HG02798 (cell line): ENCODE data around the gene TBX5.
"Not testable (repeated sequence)": the region's sequence is repeated elsewhere in the genome, so short reads cannot be mapped to it uniquely, and the experiment has no call there.

Experiments
- ATAC-seq: cut with Tn5 transposase; IDR thresholded peaks from one replicate; pipeline ENCODE4 v1.9.1; 2021; ENCODE audit warnings: mild to moderate bottlenecking; ENCODE audit not compliant: unreplicated experiment, poor library complexity

TBX5 gene

DNA sequence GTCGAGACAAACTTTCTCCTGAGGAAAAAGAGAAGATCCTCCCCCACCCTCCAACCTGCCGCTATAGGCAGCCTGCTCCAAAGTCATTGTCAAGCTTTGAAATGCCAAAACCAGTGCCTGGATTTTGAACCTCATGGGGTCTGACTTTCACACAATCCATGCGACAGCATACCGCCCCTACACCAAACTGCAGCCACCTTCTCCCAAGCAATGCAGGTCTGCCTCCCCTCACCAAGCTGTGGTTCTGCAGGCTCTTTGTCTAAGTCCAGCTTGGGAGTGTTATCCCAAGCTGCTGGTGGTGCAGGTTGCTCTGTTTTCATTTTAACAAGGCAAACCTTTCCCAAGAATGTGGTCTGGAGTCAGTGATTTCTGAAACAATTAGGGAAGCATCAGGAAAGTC lies 12.4 kb downstream of the TBX5 start:
- no peak for ATAC-seq

DNA sequence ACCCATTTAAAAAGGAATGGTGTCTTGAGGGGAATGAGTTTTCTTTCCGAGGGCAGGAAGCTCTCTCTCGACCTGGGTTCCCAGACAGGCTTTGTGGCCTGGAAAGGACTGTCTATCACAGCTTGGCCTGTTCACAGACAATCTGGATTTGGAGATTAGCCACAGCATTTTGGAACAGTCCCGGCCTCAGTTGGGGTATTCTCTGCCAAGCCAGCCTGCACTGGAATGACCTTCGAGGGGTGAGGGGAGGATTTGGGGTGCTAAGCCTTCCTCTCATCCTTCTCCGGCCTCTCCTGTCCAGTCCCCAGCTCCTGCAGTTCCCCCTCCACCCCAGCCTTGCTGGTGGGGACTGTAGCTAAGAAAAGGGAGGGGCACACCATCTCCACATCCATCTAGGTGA lies 13.0 kb downstream of the TBX5 start:
- no peak for ATAC-seq

DNA sequence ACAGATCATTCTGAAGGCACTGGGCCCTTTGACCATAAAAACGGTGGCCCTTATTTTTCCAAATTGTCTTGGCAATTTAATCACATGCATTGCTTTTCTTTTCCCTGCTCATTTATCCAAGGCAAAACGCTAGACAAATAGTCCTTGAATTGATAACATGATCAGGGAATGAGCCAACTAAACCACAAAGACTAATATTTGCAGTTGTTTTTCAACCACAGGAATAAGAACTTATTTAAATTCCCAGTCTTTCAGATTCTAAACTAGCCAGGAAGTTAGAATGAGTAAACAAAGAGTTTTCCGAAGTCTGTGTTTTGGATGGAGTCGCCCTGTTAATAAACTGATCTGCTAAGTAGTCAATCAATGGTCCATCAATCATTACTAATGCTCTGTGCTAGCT lies 14.9 kb downstream of the TBX5 start:
- ATAC-seq, result no peak

DNA sequence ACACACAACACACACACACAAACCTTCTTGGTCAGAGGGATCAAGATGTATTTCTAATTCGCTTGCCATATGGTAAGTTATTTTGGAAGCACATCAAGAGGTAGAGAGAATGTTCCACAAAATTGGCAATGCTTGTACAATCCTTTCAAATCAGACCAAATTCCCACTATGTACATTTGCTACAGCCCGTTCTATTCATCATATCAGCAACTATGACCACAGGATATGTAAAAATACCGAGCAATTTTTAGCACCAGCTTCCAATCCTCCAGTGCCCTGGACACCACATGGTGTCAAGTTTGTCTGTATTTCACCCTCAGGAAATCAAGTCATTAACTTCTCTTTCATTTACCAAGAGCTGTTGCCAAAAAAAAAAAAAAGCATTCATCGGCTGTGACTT lies 21.2 kb downstream of the TBX5 start:
- ATAC-seq, result no peak

DNA sequence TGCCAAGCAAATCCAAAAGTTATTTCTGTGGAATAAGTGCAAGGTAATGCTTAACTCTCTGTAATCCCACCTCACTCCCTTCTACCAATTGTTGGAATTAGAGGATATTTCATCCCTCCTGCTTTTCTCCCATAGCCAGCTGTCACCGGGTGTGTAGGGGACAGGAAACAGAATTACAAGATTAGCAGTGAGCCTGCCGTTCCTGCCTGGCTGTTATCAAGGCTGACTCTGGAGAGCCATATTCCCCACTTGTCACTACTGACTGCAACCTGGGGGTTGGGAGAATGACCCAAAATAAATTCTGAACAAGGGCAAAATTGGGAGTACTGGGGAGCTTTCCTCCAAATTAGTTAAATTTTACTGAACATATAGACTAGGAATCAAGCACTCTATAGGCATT lies 24.8 kb downstream of the TBX5 start:
- no peak for ATAC-seq

DNA sequence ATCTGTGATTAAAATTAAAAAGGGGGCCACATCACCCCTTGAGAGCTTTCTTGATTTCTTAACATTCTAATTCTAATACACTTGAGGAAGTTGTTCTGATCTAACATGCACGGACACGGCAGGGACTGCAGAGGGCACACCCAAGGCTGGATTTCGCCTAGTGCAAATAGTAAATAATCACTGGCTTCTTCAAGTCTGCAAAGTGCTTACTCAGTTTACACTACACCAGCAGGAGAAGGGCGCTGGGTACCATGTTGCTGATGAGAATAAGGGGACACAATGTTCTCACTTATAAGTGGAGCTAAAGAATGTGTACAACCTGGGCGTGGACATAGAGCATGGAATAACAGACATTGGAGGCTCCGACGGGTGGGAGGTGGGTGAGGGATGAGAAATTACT lies 34.2 kb downstream of the TBX5 start:
- ATAC-seq, result no peak

GRCh38 chr12:114371250-114371649 lies 34.7 kb downstream of the TBX5 start:
- no peak for ATAC-seq

DNA sequence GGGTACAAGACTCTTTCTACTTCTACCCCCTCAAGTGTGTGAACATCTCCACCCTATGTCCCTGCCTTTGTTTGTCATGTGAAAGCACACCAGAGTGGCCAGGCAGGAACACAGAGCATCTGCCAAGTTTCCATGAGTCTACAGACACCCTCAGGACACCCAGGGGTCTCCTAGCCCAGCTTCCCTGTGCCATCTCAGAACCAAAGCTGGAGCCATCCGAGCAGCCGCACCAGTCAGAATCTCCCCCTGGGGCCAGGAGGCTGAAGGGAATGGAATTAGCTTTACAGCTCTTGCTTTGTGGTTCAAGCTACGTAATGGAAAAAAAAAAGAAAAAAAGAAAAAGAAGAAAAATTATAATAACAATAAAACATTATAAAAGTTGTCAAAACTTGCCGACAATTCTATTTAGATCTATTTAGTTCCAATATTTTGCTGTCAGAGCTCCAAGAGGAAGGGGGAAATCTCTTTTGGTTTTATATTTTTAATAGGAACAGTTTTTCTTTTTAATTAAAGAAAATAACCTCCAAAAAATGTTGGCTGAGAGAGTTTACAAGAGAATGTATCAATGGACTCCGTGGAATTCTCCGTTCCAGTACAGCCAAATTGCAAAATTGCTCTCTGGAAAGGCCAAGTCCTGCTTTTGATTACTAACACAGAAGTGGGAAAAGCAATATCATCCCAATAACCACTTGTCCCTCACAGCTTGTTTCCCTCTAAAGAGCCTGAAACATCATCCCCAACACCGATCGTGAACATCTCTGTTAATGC lies 37.1 kb downstream of the TBX5 start:
- no peak for ATAC-seq

GRCh38 chr12:114361992-114362391 lies 44.0 kb downstream of the TBX5 start:
- no peak for ATAC-seq

DNA sequence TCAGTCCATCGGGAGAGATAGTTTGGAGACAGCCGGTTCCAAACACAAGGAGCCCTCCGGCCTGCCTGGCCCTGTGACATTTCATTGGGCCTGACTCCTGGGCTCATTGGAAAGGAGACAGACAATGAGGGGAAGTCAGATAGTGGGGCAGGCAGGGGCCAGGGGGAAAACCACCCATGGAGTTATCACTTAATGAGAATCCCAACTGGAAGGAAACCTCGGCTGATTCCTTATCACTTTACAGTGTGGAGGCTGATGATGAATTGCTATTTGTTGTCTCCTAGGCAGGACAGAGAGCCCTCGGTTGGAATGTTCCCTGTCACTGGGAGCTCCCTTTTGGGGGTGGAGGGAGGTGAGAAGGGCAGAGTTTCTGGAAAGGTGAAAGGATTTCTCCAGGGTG lies 44.4 kb downstream of the TBX5 start:
- ATAC-seq, result no peak

DNA sequence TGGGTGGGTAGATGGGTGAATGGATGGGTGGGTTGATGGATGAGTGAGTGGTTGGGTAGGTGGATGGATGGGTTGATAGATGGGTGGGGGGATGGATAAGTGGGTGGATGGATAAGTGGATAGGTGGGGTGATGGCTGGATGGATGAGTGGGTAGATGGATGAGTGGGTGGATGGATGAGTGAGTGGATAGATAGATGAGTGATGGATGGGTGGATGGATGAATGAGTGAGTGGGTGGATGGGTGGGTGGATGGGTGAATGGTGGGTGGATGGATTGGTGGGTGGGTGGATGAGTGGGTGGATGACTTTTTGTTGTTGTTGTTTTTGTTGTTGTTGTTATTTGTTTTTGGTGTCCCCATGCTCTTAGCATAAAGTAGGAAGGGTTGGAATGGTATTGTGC lies 45.5 kb downstream of the TBX5 start:
- ATAC-seq, result no peak

DNA sequence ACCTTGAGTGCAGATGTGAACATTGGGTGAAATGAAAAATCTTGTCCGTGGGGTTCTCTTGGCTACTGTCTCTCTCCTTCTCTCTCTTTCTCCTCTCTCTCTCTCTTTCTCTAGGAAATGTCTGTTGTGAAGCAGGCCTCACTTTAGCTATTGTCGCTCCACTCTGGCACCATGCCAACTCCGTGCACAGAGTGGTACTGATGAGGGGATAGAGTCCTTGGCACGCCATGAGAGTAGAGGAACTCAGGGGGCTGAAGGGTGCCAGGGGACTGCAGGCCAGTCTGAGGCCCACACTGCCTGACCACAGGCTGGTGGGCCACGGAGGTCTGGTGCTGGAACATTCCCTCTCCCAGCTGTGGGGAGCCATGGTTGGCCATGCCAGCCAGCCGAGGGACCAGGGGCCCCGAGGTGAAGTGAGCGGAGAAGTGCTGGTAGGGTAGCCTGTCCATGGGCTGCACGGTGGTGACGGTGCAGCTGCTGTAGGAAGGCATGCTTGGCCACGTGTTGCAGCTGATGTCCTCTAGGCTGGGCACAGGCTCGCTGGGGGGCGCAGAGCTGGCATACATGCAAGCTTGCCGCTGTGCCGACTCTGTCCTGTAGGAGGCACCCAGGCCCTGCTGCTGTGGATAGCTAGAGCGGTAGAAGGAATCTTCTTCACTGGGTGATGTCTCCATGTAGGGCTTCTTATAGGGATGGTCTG lies 50.4 kb downstream of the TBX5 start:
- ATAC-seq, result no peak

- not testable (repeated sequence) for ATAC-seq
Measured at GRCh38 chr12:114349239-114349638, 56.7 kb downstream of the TBX5 start.

- ATAC-seq, result no peak
Measured at GRCh38 chr12:114347861-114348260, 58.1 kb downstream of the TBX5 start.

DNA sequence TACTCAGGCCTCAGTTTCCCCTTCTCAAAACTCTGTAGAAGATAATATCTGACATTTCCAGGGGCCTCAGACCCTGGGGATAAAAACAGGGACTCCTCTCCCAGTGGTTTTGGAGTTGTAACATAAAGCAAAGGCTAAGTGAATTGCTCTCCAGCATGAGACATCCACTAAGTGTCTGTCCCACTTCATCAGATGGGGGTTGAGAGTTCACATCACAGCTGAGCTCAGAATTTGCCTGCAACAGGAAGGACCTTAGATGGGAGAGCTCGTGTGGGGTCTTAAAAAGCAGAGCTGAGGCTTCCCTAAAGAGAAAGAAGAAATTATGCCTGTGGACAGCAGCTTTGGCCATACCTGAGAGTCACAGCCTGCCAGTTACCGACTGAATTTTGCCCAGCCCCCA lies 61.1 kb downstream of the TBX5 start:
- ATAC-seq, result no peak

GRCh38 chr12:114344303-114344663 lies 61.7 kb downstream of the TBX5 start:
- no peak for ATAC-seq

DNA sequence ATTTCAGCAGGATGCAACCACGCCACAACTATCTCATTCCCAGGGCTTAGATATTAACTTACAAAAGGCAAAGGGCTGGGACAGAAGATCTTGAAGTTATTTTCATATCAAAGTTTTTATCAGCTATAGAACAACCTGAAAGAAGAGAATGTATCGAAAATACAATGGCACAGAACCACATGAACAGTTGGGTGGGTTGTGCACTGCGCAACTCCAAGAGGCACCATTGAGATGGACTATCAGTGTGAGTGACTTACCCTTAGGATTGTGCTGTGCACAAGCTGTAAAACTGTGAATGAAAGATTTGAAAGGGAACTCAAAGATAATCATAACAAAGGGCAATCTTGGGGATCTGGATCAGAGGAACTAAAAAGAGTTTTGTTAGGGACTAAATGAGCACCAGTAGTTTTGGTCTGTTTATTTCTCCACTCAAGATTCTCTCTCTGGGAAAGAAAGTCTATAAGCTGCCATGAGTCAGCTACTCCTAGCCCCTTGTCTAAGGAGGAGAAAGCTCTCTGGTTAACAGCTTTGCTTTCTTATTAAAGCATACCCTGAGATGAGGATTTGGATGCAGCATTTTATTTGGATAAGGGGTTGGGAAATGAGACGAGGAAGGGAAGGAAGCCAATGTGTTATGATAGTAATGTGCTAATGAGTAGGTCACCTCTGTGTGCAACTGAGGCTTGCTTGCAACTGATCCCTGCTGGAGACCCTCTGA lies 62.2 kb downstream of the TBX5 start:
- ATAC-seq, result no peak

DNA sequence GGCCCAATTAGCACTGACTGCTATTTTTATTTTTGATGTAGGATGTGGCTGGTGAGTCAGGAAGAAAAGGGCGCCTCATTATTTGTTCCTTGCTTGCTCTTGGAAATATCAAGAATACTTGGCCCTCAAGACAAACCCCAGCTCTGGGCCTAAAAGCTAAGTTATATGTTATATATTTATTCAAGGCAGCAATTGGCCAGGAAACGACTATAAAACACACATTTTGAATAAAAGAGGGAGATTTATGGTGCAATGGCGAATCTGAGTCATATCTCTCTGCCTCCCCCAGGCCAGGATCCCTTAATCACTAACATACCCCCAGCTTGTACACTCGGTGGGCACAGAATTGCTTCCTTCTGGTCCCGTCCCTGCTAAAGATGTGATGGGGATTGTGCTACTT lies 63.3 kb downstream of the TBX5 start:
- ATAC-seq, result no peak

DNA sequence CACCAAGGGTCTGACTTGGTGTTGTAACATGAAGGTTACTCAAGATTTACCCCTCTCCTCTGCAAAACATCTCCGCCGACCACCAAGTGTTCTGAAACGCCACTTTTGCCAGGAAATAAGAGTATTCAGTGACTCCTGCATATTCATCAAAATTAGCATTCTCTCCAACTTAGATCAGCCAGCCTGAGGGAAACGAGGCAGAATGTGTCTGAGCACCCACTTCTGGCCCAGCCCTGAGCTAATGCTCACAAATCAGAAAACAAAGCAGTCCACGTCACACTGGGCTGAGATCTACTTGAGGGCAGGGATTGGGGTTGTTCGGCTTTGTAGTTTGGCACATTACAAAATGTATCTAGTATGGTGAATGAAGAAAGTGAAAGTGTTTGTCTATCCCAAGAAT lies 64.3 kb downstream of the TBX5 start:
- ATAC-seq, result no peak

GRCh38 chr12:114340231-114340630 lies 65.7 kb downstream of the TBX5 start:
- no peak for ATAC-seq

DNA sequence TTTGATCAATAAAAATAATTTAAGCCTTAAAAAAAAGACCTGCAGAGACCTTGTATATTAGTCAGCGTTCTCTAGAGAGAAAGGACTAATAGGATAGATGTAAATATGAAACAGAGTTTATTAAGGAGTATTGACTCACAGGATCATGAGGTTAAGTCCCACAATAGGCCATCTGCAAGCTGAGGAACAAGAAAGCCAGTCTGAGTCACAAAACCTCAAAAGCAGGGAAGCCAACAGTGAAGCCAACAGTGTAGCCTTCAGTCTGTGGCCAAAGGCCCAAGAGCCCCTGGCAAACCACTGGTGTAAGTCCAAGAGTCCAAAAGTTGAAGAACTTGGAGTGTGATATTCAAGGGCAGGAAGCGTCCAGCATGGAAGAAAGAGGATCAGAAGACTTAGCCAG lies 66.3 kb downstream of the TBX5 start:
- ATAC-seq, result no peak

DNA sequence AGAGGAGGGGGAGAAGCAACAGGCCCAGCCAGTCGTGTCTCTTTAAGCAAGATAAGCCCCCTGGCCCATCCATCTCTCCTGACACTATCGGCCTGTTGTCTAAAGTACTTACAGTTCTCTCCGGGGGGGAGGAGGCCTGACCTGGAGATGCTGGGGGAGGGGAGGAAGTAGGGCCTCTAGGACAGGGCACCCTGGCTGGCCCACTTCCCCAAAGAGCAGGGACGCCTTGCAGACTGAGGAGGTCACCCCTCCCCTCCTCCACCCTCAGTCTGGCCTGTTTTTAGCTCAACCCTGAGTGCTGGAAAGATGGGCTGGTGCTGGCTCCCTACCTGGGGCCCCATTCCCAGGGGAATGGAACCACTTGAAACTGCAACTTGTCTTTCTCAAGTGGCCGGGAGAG lies 70.3 kb downstream of the TBX5 start:
- ATAC-seq, result no peak
